Neural cell (in vitro differentiated cells): ENCODE data around the gene RNF144B.

Experiments used
- EP300 ChIP-seq: fragments of 450-650 bp; conservative IDR thresholded peaks from 2 replicates; pipeline ENCODE4 v1.6.1; 2014; ENCODE audit warnings: antibody characterized with exemption, mild to moderate bottlenecking, moderate library complexity; ENCODE audit not compliant: poor library complexity, severe bottlenecking
- EZH2 ChIP-seq: fragments of 200-600, 300-800 bp; shearing (Covaris generic), sonication (generic); IDR thresholded peaks from 2 replicates; pipeline ENCODE4 v1.6.1; 2014; ENCODE audit warnings: antibody characterized with exemption, low read length, borderline replicate concordance, mild to moderate bottlenecking; ENCODE audit not compliant: insufficient read depth, poor library complexity, severe bottlenecking
- TAF1 ChIP-seq: IDR thresholded peaks from 2 replicates; pipeline ENCODE4 v1.6.1; 2012; ENCODE audit warnings: low read depth
- TF ChIP-seq, protein P1 (sequence below): fragments of 450-650 bp; IDR thresholded peaks from 2 replicates; pipeline ENCODE4 v1.5.1; 2014; ENCODE audit warnings: antibody characterized with exemption, mild to moderate bottlenecking, moderate library complexity; ENCODE audit not compliant: poor library complexity, severe bottlenecking

DNA sequence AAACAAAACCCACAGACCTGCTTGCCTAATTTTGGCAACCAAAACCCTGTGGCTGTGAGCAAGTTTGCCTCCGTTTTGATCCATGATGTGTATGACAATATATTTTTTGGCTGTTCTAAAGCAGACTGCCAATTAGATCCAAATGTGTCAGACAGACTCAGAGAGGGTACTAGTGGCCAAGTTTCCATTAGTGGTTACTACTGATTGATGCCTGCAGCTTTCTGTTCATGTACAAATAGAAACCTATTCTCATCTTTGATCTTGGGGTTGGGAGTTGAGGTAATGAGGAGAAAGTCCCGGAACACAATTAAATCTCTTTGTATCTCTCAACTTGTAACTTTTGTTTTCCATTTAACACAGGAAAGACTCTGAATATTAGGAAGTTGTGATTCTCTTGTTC, 100.9 kb downstream of the RNF144B start:
- TF ChIP-seq, protein P1, sequence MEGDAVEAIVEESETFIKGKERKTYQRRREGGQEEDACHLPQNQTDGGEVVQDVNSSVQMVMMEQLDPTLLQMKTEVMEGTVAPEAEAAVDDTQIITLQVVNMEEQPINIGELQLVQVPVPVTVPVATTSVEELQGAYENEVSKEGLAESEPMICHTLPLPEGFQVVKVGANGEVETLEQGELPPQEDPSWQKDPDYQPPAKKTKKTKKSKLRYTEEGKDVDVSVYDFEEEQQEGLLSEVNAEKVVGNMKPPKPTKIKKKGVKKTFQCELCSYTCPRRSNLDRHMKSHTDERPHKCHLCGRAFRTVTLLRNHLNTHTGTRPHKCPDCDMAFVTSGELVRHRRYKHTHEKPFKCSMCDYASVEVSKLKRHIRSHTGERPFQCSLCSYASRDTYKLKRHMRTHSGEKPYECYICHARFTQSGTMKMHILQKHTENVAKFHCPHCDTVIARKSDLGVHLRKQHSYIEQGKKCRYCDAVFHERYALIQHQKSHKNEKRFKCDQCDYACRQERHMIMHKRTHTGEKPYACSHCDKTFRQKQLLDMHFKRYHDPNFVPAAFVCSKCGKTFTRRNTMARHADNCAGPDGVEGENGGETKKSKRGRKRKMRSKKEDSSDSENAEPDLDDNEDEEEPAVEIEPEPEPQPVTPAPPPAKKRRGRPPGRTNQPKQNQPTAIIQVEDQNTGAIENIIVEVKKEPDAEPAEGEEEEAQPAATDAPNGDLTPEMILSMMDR = no peak
- TF ChIP-seq TAF1 = no peak
- TF ChIP-seq EZH2 = no peak
- TF ChIP-seq EP300 = no peak
